Mucosa of gallbladder (tissue), 1 donor: ENCODE measurements around the gene LTB4R. TPM values are rescaled to one million over a fixed set of nuclear protein-coding genes. Genes with fewer than 3 reads are reported as not detected.

Source experiments
- DNase-seq: peaks from one replicate; pipeline ENCODE4 v3.0.0-alpha.2; 2020; ENCODE audit warnings: low spot score
- total RNA-seq: library from RNA; stranded (reverse); gene quantifications from one replicate; pipeline ENCODE4 v1.2.1, GENCODE V29; 2021
- donor health status: DM: no; HTN: no; CAD: no.

The LTB4R gene
- total RNA-seq, 1 donor from 2014 or later, result 6.5 TPM

- DNase-seq, result no peak
Measured at GRCh38 chr14:24323341-24323740, 12.0 kb downstream of the LTB4R start.

GRCh38 chr14:24324024-24324423 is 12.7 kb downstream of the LTB4R start:
- DNase-seq, result no peak

GRCh38 chr14:24325041-24325530 is 13.8 kb downstream of the LTB4R start:
- no peak for DNase-seq

- no peak for DNase-seq
Measured at GRCh38 chr14:24325963-24326362, 14.7 kb downstream of the LTB4R start.

- DNase-seq, result no peak
Measured at GRCh38 chr14:24327303-24327702, 16.0 kb downstream of the LTB4R start.

- DNase-seq, result peak; percentile 65
Measured at GRCh38 chr14:24327914-24328313, 16.6 kb downstream of the LTB4R start.

- DNase-seq, result no peak
Measured at GRCh38 chr14:24329073-24329663, 17.9 kb downstream of the LTB4R start.

GRCh38 chr14:24329736-24330135 is 18.4 kb downstream of the LTB4R start:
- DNase-seq, result peak; percentile 76

- no peak for DNase-seq
Measured at GRCh38 chr14:24330973-24331674, 19.8 kb downstream of the LTB4R start.

- DNase-seq, result no peak
Measured at GRCh38 chr14:24331731-24332267, 20.5 kb downstream of the LTB4R start.

GRCh38 chr14:24332268-24332993 is 21.1 kb downstream of the LTB4R start:
- DNase-seq, result peak; percentile 86

- DNase-seq, result no peak
Measured at GRCh38 chr14:24334431-24335291, 23.4 kb downstream of the LTB4R start, which contains the start of gene ADCY4. ADCY4 (minus strand) TSS chr14:24335071; CDS start chr14:24334652, 419 bp downstream.

GRCh38 chr14:24335461-24336171 is 24.3 kb downstream of the LTB4R start:
- DNase-seq, result no peak

- DNase-seq, result no peak
Measured at GRCh38 chr14:24337144-24337823, 26.0 kb downstream of the LTB4R start.

GRCh38 chr14:24337824-24338175 is 26.5 kb downstream of the LTB4R start:
- DNase-seq, result no peak

- DNase-seq, result no peak
Measured at GRCh38 chr14:24338843-24339242, 27.5 kb downstream of the LTB4R start.

- DNase-seq, result peak; percentile 66
Measured at GRCh38 chr14:24339284-24340151, 28.2 kb downstream of the LTB4R start, which contains the start of gene RIPK3. RIPK3 (minus strand) TSS chr14:24339991; CDS start chr14:24339826, 165 bp downstream.

GRCh38 chr14:24340606-24341005 is 29.3 kb downstream of the LTB4R start:
- DNase-seq, result no peak

- no peak for DNase-seq
Measured at GRCh38 chr14:24342889-24343288, 31.6 kb downstream of the LTB4R start.
